Endothelial cell (in vitro differentiated cells): ENCODE results near the gene PLET1. TPM values are rescaled to one million over a fixed set of nuclear protein-coding genes. Genes with fewer than 3 reads are reported as not detected.

Experiments used
- DNase-seq: peaks from one replicate; pipeline ENCODE4 v3.0.0; 2021; ENCODE audit warnings: low spot score
- H3K27ac Mint-ChIP-seq: one replicate; pipeline ENCODE4 v1.8.0; 2021; ENCODE audit warnings: mixed read lengths, inconsistent platforms; ENCODE audit not compliant: unreplicated experiment
- H3K27me3 Mint-ChIP-seq: one replicate; pipeline ENCODE4 v1.8.0; 2021; ENCODE audit warnings: mild to moderate bottlenecking, moderate library complexity, mixed read lengths, inconsistent platforms; ENCODE audit not compliant: unreplicated experiment
- H3K36me3 Mint-ChIP-seq: one replicate; pipeline ENCODE4 v1.8.0; 2021; ENCODE audit warnings: mild to moderate bottlenecking, low read depth, mixed read lengths, inconsistent platforms; ENCODE audit not compliant: unreplicated experiment
- H3K4me1 Mint-ChIP-seq: one replicate; pipeline ENCODE4 v1.8.0; 2021; ENCODE audit warnings: mild to moderate bottlenecking, mixed read lengths, inconsistent platforms; ENCODE audit not compliant: unreplicated experiment
- H3K4me3 Mint-ChIP-seq: one replicate; pipeline ENCODE4 v1.8.0; 2021; ENCODE audit warnings: mild to moderate bottlenecking, mixed read lengths, inconsistent platforms; ENCODE audit not compliant: unreplicated experiment
- H3K9me3 Mint-ChIP-seq: one replicate; pipeline ENCODE4 v1.8.0; 2021; ENCODE audit warnings: mixed read lengths, inconsistent platforms; ENCODE audit not compliant: unreplicated experiment
- total RNA-seq: library from RNA; stranded (reverse); fragmentation: NEBNext Ultra II Directional; extraction: Animal tissue kit (Norgen Biotek cat#: 25700); gene quantifications from one replicate; pipeline ENCODE4 v1.2.1, GENCODE V29; 2021; ENCODE audit not compliant: unreplicated experiment
- TF ChIP-seq, protein P1 (sequence below): fragments of 200-600 bp; sonication (generic); IDR thresholded peaks from one replicate; pipeline ENCODE4 v1.5.0; 2021; ENCODE audit warnings: antibody characterized with exemption; ENCODE audit not compliant: unreplicated experiment

The PLET1 gene
- total RNA-seq, 1 donor from 2014 or later, result not detected

DNA sequence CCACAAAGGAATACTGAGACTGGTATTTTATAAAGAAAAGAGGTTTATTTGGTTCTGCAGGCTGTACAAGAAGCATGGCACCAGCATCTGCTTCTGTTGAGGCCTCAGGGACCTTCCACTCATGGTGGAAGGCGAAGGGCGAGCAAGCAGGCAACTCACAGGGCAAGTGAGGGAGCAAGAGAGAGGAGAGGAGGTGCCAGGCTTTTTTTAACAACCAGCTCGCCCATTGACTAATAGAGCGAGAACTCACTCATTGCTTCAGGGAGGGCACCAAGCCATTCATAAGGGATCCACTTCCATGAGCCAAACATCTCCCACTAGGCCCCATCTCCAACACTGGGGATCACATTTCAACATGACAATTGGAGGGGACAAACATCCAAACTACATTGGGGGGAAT is 33.2 kb downstream of the PLET1 start:
- Mint-ChIP-seq H3K4me3 (peak overlapping the region; percentile 90), H3K27me3 (peaks cover 3% of the 10 kb centered on the region), H3K36me3 (peaks cover 17% of the 10 kb centered on the region), H3K9me3 (no peaks in the 10 kb centered on the region), H3K4me1 (peaks cover 13% of the 10 kb centered on the region), H3K27ac (peak overlapping the region; percentile 97)
- TF ChIP-seq, protein P1, sequence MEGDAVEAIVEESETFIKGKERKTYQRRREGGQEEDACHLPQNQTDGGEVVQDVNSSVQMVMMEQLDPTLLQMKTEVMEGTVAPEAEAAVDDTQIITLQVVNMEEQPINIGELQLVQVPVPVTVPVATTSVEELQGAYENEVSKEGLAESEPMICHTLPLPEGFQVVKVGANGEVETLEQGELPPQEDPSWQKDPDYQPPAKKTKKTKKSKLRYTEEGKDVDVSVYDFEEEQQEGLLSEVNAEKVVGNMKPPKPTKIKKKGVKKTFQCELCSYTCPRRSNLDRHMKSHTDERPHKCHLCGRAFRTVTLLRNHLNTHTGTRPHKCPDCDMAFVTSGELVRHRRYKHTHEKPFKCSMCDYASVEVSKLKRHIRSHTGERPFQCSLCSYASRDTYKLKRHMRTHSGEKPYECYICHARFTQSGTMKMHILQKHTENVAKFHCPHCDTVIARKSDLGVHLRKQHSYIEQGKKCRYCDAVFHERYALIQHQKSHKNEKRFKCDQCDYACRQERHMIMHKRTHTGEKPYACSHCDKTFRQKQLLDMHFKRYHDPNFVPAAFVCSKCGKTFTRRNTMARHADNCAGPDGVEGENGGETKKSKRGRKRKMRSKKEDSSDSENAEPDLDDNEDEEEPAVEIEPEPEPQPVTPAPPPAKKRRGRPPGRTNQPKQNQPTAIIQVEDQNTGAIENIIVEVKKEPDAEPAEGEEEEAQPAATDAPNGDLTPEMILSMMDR, result no peak
- DNase-seq, result no peak

DNA sequence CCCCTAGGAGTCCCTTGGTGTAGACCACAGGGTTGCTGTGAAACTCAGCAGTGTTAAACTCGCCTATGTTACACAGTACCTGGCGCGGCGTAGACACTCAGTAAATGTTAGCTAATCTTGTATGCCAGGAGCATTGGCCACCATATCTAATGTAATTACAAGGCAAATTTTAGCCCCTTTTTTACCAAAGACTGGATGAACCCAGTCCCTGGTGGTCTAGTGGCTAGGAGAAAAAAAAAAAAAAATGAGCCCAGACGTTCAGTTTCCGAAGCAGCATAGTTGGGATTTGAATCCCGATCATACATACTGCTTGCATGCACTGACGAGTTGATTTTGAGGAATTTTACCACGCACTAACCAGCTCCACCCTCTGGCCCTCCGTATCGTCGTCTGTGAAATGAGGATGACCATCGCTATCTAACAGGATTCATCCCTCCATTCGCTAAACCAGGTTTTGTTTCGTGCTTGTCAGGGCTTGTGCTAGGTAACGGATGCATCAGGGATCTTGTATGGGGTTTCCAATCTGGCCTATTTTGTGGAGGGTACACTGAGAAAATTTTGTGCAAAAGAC is 33.7 kb downstream of the PLET1 start:
- Mint-ChIP-seq H3K4me1 (peaks cover 15% of the 10 kb centered on the region), H3K9me3 (no peaks in the 10 kb centered on the region), H3K4me3 (peak overlapping the region; percentile 90), H3K36me3 (peaks cover 17% of the 10 kb centered on the region), H3K27ac (peak overlapping the region; percentile 97), H3K27me3 (peaks cover 3% of the 10 kb centered on the region)
- TF ChIP-seq, protein P1, result no peak
- DNase-seq, result no peak

DNA sequence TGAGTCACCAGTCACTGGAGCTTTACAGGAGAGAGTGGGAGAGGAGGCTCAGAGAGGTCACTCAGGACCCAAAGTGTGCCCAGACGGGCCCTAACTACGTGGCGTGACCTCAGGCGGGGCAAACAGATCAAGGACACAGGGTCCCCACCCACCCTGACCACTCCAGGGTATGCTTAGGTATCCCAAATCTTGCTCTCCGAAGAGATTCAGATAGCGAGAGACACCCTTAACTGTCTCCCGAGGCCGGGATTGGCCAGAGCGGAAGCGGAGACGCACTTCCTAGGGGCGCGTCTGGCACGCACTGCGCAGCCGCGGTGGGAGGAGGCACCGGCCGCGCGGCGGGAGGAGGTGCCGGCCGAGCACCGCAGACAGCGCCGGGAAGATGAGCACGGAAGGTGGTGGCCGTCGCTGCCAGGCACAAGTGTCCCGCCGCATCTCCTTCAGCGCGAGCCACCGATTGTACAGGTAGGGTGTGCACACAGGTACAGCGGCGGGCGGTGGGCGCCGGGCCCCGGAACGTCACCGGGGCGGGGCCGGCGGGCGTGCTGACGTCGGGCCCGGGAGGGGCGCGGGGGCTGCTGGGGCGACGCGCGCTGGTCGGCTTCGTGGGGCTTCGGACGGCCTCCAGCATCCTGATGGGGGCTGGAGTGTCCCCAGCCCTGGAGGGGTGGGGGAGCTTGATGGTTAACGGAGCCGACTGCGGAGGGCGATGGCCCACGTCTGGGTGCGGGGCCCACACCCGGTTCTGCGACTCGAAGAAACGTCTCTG is 34.4 kb downstream of the PLET1 start, which contains the start of gene PTS:
TSS of gene PTS (plus strand) at position 367 of the 769 bp plus-strand sequence. CDS start at position 383, 16 bp downstream.
- DNase-seq, result peak; percentile 80
- H3K4me1 Mint-ChIP-seq, result peaks cover 18% of the 10 kb centered on the region
- no peaks in the 10 kb centered on the region for H3K9me3 Mint-ChIP-seq
- H3K27me3 Mint-ChIP-seq, result peaks cover 3% of the 10 kb centered on the region
- H3K27ac Mint-ChIP-seq, result peak within 1 kb of the TSS; percentile 97
- TF ChIP-seq, protein P1, result no peak
- H3K36me3 Mint-ChIP-seq, result peaks cover 14% of the 10 kb centered on the region
- peak within 1 kb of the TSS; percentile 90 for H3K4me3 Mint-ChIP-seq

DNA sequence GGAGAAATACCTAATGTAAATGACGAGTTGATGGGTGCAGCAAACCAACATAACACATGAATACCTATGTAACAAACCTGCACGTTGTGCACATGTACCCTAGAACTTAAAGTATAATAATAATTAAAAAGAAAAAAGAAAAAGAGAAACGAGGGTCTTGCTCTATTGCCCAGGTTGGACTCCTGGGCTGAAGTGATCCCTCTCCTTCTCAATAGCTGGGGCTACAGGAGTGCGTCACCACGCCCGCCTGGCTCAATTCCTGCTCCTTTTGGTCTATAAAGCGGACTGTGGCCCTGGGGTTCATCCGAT is 35.0 kb downstream of the PLET1 start:
- Mint-ChIP-seq H3K27me3 (peaks cover 3% of the 10 kb centered on the region), H3K36me3 (peaks cover 11% of the 10 kb centered on the region), H3K27ac (peak overlapping the region; percentile 97), H3K9me3 (no peaks in the 10 kb centered on the region), H3K4me3 (peak overlapping the region; percentile 90), H3K4me1 (peaks cover 21% of the 10 kb centered on the region)
- TF ChIP-seq, protein P1, result no peak
- DNase-seq, result no peak
